Muscle of back (tissue), 13 donors: ENCODE data around the gene MAP3K19. TPM values are rescaled to one million over a fixed set of nuclear protein-coding genes. Genes with fewer than 3 reads are reported as not detected.
"Not testable (repeated sequence)": the region's sequence is repeated elsewhere in the genome, so short reads cannot be mapped to it uniquely, and the experiment has no call there.

Experiments
- DNase-seq, 3 donors: peaks; one replicate each; pipeline versions ENCODE4 v3.0.0 to v3.0.0-alpha.2; 2013
- long read RNA-seq, 9 donors: transcript quantifications; one replicate each; lab custom pipeline, GENCODE V29; 2026
- polyA plus RNA-seq, 10 donors: library from polyadenylated mRNA; unstranded; fragments of 120-200 nt; gene quantifications; one replicate each; pipeline ENCODE4 v1.2.1, GENCODE V29; 2013; ENCODE audit not compliant: insufficient read length in 10 of 10

The MAP3K19 gene, protein sequence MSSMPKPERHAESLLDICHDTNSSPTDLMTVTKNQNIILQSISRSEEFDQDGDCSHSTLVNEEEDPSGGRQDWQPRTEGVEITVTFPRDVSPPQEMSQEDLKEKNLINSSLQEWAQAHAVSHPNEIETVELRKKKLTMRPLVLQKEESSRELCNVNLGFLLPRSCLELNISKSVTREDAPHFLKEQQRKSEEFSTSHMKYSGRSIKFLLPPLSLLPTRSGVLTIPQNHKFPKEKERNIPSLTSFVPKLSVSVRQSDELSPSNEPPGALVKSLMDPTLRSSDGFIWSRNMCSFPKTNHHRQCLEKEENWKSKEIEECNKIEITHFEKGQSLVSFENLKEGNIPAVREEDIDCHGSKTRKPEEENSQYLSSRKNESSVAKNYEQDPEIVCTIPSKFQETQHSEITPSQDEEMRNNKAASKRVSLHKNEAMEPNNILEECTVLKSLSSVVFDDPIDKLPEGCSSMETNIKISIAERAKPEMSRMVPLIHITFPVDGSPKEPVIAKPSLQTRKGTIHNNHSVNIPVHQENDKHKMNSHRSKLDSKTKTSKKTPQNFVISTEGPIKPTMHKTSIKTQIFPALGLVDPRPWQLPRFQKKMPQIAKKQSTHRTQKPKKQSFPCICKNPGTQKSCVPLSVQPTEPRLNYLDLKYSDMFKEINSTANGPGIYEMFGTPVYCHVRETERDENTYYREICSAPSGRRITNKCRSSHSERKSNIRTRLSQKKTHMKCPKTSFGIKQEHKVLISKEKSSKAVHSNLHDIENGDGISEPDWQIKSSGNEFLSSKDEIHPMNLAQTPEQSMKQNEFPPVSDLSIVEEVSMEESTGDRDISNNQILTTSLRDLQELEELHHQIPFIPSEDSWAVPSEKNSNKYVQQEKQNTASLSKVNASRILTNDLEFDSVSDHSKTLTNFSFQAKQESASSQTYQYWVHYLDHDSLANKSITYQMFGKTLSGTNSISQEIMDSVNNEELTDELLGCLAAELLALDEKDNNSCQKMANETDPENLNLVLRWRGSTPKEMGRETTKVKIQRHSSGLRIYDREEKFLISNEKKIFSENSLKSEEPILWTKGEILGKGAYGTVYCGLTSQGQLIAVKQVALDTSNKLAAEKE (N-terminal part only)
- polyA plus RNA-seq = under 1 TPM in 4 of 10 donors, not detected in 6; 0.08 to 0.13 (median 0.10) TPM
- long read RNA-seq, donor 1 = 0 reads
- long read RNA-seq, donor 2 = 0 reads
- long read RNA-seq, donor 3 = 0 reads
- long read RNA-seq, donor 4 = 0 reads
- long read RNA-seq, donor 5 = 0 reads
- long read RNA-seq, donor 6 = 0 reads
- long read RNA-seq, donor 7 = 0 reads
- long read RNA-seq, donor 8 = 0 reads
- long read RNA-seq, donor 9 = 0 reads

DNA sequence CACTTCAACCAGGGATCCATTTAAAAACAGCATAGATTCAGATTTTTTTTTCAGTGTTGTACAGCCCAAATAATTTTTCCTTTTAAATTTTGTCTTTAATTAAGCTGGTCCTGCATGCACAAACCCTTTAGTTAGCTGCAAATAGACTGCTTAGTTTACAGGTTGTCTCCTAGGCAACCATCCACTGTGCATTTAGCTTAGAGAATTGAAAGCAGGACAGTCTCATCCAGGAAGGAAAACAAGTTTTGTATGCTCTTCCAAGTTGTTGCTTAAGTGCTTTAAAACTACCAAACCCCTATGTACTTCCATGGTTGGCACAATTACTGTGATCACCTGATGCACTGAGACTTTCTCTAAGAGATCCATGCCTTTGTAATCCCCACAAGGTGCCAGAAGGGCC, at the start of gene MAP3K19:
Gene MAP3K19, minus strand, starts transcription at position 148 of the 400 bp plus-strand sequence. CDS start 22,800 bp downstream, outside the sequence.
- no peak for DNase-seq

DNA sequence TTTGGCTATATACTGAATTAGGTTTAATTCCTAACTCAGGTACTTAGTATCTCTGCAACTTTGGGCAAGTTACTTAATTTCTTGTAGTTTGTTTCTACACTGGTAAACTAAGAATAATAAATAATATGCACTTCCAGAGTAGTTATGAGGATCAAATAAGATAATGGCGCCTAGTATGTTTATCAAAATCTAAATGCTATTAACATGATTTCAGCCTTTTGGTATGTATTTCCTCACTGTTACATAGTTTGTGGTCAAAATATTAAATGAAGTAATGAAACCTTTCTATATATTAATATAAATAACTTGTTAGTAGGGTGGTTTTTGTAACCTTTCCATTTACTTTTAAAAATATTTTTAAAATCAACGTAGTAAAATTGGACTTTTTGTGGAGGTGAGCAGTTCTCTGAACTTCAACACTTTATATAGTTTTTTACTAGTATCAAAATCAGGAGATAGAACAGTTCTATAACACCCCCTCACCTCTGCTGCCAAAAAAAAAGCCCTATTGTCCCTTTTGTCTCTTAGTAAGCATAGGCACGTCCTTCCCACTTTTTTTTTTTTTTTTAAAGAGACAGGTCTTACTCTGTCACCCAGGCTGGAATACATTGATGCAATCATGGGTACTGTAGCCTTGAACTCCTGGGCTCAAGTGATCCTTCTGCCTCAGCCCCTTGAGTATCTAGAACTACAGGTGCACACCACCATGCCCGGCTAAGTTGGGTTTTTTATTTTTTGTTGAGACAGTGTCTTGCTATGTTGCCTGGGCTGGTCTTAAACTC, 49.6 kb upstream of the MAP3K19 start:
- no peak for DNase-seq

DNA sequence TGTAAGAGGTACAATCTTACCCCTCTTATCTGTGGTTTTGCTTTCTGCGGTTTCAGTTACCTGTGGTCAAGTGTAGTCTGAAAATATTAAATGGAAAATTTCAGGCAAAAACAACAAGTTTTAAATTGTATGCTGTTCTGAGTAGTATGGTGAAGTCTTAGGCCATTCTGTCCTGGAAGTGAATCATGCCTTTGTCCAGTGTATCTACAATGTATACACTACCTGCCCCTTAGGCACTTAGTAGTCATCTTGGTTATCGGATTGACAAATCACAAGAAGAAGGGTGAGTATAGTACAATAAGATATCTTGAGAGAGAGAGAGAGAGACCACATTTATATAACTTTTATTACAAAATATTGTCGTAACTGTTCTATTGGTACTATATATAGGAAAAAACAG, 48.3 kb upstream of the MAP3K19 start:
- no peak for DNase-seq

DNA sequence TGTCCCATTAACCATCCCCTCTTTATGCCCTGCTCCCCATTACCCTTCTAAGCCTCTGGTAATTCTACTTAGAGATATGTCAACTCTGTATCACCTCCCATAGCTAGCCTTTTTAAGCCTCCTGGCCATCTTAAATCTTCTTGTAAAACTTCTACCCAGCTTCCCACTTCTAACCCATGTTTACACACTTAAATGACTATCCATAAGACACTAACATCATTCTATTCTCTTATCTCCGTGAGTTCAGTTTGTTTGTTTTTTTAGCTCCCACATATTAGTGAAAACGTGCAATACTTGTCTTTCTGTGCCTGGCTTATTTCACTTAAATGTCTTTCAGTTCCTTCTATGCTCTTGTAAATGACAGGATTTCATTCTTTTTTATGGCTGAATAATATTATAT, 47.3 kb upstream of the MAP3K19 start:
- no peak for DNase-seq

DNA sequence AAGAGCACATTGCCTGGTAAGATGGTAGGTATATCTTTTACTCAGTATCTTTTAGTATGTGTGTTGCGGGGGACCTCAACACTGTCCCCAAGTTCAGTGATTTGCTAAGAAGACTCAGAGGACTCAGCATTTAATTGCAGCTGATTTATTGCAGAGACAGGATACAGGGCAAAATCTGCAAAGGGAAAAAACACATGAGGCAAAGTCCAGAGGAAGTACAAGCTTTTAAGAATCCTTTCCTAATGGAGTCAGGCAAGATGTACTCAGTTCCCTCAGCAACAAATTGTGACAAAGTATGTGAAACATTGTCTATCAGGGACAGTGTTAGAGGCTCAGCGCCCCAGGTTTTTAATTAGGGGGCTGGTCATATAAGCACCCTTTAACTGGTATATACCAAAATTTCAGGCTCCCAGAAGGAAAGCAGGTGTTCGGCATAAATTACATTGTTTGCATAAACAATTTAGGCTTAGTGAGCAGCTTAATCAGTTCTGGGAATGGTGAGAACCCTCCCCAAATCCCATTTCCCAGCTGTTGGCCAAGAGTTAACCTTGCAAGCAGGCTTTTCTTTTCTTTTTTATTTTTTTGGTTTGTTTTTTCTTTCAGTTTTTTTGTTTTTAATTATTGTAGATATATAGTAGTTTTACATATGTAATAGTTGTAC, 46.6 kb upstream of the MAP3K19 start:
- DNase-seq = no peak

DNA sequence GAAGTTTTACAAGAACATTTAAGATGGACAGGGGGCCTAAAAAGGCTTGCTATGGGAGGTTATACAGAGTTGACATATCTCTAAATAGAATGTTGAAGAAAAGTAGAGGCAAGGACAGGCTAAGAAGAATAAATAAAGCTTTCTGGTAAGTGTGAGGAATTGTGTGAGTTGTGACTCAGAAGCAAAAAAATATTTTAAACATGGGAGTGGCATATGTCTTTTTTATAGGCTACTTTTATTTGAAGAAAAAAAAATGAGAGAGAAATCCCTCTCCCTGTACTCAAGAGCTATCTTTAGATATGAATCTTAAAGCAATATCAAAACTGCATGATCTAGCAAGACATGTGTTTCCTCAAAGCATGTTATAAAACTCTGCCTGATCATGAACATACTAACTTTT, 45.9 kb upstream of the MAP3K19 start:
- no peak for DNase-seq

DNA sequence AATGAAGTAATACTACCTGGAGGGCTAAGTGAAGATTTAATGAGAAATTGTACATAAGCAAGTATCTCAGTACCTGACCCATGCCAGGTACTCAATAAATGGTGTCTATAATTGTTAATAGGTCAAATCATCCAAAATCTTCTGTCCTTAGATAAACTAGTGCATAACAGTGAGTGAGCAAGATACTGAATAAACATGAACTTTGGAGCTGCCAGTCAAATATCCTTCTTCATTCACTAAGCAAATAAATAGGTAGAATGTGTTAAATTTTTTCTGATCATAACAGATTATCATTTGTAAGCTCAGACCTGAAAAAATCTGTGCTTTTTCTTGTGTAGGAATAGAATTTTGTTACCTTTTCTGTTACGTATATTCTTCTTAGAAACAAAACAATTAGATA, 44.4 kb upstream of the MAP3K19 start:
- DNase-seq = no peak

DNA sequence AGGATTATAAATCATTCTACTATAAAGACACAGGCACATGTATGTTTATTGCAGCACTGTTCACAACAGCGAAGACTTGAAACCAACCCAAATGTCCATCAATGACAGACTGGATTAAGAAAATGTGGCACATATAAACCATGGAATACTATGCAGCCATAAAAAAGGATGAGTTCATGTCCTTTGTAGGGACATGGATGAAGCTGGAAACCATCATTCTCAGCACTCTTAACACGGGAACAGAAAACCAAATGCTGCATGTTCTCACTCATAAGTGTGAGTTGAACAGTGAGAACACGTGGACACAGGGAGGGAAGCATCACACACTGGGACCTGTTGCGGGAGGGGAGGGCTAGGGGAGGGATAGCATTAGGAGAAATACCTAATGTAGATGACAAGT, 42.4 kb upstream of the MAP3K19 start:
- DNase-seq = not testable (repeated sequence)

DNA sequence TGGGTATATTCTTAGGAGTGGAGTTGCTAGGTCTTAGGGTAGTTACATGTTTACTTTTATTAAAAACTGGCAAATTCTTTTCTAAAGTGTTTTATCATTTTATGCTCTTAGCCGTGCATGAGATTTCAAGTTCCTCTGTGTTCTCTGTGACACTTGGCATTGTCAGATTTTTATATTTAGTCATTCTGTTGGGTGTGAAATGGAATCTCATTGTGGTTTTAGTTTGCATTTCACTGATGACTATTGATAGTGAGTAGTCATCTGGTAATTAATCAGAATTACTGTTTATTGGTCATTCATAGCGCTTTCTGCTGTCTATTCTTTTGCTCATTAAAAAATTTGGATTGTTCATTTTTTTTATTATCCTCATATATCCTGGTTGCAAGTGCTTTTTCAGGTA, 39.0 kb upstream of the MAP3K19 start:
- no peak for DNase-seq

DNA sequence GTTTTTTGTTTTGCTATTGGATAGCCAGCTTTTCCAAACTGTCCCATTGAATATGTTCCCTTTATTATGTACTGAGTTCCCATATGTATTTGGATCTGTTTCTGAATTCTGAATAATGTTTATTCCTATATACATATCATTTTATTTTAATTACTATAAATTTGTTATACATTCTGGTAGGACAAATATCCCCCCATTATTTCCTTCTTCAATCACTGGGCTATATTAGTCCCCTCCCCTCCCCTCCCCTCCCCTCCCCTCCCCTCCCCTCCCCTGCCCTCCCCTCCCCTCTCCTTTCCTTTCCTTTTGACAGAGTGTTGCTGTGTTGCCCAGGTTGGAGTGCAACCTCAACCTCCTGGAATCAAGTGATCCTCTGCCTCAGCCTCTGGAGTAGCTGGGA, 31.2 kb upstream of the MAP3K19 start:
- no peak for DNase-seq

DNA sequence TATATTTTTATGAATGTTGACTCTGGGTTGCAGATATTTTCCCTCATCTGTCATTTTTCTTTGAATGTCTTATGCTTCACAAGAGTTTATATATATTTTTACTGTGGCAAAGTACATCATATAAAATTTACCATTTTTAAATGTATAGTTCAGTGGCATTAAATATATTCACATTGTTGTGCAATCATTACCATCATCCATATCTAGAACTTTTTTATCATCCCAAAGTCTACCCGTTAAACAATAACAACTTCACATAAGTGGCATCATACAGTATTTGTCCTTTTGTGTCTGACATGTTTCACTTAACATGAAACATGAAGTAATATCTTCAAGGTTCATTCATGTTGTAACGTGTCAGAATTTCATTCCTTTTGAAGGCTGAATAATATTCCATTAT, 29.3 kb upstream of the MAP3K19 start:
- DNase-seq = no peak

DNA sequence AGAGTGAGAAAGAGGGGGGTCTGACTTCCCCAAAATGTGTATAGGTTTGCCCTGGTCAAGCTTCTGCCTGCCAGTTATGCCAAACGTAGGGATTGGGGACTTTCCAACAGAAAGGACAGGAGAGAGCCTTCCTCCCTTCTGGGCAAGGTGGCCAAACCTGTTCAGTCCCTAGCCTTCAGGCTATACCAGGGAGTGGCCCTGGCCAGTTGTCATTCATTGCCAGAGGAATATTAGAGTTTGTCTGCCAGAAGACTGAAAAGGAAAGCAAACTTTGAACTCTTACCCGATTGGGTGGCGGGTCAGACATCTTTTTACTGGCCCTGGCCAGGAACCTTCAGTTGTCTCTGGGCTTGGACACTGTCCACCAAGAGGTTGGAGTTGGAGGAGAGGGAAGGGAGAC, 27.0 kb upstream of the MAP3K19 start:
- DNase-seq = no peak

DNA sequence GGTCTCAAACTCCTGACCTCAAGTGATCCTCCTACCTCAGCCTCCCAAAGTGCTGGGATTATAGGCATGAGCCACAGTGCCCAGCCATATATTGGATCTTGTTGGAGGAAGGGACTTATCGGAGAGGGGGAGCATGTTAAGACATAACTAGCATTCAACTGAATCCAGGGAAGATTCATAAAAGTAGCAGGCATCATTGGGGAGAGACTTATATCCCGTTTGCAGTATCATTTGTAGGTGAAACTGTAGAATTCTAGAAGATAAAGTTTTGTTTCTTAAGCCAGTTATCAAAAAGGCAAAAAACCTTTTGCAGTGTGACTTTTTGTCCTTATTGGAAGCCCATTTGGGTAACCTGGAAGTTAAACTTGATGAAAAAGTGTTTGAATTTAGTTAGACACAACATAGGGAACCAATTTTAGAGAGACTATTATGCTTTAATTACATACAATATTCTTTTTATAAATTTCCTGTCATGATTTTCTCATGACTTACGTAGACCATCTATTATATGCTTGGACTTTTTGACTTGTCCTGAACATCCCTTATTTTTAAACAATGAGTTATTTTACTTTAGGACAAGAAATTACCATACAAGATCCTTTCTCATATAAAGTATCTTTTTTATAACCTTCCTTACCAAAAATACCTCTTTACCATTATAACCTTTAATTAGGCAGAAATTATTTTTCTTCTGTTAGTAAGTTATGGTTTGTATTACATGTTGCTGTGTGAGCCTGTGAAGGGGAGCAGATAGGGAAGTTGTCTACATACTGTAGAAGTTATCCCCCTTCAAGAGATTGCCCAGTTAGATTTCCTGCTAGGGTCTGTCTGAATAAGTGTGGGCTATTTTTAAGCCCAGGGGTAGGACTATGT, 25.1 kb upstream of the MAP3K19 start:
- DNase-seq = no peak

DNA sequence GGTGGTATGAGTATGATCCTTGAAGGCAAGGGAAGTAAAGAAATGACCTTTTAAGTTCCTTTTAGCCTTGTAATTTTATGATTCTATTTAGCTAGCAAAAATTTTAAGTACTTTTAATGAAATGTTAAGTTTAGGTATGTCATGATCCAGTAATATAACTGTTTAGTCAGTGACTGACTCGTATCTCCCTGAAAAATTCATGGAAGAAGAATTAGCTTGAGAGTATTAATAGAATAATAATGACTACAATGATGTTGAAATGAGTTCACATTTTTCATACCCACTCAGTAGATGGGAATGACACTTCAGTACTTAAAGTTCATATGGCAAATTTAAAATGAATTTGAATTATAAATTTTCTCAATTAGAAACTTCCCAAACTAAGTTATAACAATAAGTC, 19.5 kb upstream of the MAP3K19 start:
- DNase-seq = no peak

DNA sequence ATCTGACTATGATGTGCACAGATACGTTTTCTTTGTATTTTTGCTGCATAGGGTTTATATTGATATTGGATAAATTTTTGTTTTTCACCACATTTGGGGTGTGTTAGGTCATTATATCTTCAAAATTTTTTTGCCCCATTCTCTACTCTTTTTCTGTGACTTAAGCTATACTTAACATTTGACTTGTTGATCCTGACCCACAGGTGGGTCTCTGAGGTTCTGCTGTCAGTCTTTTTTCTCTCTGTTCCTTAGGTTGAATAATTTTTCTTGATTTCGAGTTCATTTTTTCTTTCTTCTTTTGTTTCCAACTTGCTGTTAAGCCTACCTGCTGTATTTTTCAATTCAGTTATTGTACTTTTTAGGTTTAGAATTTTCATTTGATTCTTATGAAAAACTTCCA, 16.9 kb upstream of the MAP3K19 start:
- no peak for DNase-seq

DNA sequence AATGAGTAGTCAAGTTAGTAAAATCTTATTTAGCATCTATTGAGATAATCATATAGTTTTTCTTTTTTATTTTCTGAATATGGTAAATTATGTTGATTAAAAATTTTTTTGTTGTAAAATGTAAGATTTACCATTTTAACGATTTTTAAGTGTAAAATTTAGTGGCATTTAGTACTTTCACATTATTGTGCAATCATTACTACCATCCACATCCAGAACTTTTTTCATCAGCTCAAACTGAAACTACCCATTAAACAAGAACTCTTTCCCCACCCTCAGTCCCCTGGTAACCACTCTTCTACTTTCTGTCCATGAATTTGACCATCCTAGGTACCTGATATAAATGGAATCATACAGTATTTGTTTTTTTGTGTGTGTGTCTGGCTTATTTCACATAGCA, 16.0 kb upstream of the MAP3K19 start:
- DNase-seq = no peak

DNA sequence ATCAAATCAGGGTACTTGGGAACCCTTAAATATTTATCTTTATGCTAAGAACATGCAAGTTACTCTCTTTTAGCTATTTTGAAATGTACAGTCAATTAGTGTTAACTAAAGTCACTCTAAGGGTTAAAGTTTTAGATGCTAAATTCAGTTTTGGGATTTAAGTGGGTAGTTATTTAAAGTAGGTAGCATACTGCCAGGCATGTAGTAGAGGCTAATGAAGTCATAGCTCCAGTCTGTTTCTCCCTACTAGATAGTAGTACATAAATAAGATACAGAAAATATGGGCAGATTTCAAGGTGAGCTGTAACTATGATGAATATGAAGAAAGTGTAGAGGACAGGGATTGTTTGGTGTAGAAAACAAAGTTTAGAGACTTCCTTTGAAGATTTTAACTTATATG, 12.3 kb upstream of the MAP3K19 start:
- no peak for DNase-seq

DNA sequence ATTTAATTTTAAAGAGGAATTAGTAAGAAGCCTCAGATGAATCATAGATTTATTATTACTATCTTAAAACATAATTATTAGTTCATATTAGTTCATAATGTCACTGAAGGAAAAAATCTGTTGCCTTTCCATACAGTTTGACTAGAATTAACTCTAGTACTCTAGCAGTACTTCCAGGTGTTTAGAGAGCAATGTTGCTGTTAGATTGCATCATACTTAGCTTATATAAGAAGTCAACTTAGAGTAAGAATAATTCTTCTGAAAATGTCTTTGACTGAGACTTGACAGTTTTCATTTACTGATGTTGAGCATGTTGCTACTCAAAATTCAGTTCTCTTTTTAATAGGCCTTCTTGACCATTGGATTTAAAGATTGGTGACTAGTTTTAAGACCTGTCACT, 9.5 kb upstream of the MAP3K19 start:
- no peak for DNase-seq

DNA sequence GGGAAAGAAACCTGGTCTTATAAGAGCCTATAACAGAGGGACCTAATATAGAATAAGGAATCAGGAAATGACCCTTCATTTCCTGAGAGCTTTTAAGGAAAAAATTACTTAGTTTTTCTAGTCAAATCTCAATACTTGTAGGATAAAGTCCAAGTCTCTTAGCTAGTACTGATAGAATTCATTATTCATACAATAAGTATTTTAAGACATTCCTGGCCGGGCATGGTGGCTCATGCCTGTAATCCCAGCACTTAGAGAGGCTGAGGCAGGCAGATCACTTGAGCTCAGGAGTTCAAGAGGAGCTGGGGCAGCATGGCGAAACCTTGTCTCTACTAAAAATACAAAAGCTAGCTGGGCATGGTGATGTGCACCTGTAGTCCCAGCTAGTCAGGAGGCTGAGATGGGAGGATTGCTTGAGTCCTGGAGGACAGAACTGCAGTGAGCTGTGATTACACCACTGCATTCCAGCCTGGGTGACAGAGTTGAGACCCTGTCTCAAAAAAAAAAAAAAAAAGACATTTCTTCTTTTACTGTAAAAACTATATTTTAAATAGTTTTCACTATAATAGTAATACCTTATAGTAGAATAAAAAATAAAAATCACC, 8.0 kb upstream of the MAP3K19 start:
- peak in 1 of 3 donors; percentile 43 for DNase-seq
